Adipocyte (in vitro differentiated cells): Measurements from ENCODE around the gene ABCD3.
"Not testable (repeated sequence)": the region's sequence is repeated elsewhere in the genome, so short reads cannot be mapped to it uniquely, and the experiment has no call there.

ENCODE experiments used
- DNase-seq: peaks from one replicate; pipeline ENCODE4 v3.0.0-alpha.2; 2015; ENCODE audit warnings: low read depth
- H3K27me3 ChIP-seq: replicated peaks from 2 replicates; pipeline ENCODE4 v1.7.0; 2013; ENCODE audit warnings: mild to moderate bottlenecking, low read length, moderate library complexity; ENCODE audit not compliant: control insufficient read depth, insufficient read depth
- H3K36me3 ChIP-seq: 2 replicates; pipeline ENCODE4 v1.7.0; 2013; ENCODE audit warnings: low read length, mild to moderate bottlenecking, moderate library complexity; ENCODE audit not compliant: control insufficient read depth, insufficient read depth, severe bottlenecking
- H3K4me1 ChIP-seq: 2 replicates; pipeline ENCODE4 v1.7.0; 2013; ENCODE audit warnings: mild to moderate bottlenecking, low read length, moderate library complexity; ENCODE audit not compliant: control insufficient read depth, insufficient read depth
- H3K4me3 ChIP-seq: 2 replicates; pipeline ENCODE4 v1.7.0; 2013; ENCODE audit warnings: mild to moderate bottlenecking, low read length, moderate library complexity
- H3K9ac ChIP-seq: 2 replicates; pipeline ENCODE4 v1.7.0; 2013; ENCODE audit warnings: mild to moderate bottlenecking, low read length, moderate library complexity
- H3K9me3 ChIP-seq: 2 replicates; pipeline ENCODE4 v1.7.0; 2013; ENCODE audit warnings: mild to moderate bottlenecking, low read length, moderate library complexity; ENCODE audit not compliant: control insufficient read depth

Gene ABCD3

DNA sequence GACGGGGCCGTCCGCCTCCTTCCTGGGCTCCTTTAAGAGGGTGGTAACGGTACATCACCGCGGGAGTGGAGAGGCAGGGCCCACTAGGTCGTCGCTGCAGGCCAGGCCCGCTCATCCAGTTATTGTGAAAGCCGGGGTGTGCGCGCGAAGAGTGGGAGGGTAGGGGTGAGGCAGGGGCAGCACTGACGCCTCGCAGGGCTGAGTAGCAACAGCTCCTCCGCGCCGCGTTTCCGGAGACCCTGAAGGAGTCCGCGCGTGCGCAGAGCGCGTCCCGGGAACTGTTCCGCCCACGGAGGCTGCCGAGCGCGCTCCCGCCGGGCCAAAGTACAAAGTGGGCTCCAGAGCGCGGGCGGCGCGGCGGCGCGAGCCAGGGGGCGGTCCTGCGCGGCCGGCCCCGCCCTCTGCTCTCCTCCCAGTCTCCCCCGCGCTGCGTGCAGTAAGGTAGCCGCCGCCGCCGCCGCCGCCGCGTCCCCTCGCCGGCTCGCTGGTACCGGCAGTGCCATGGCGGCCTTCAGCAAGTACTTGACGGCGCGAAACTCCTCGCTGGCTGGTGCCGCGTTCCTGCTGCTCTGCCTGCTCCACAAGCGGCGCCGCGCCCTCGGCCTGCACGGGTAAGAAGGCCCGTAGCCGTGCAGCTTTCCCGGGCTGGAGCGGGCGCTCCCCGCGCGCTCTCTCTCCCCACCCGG, at the start of gene ABCD3:
Gene ABCD3 (plus strand): TSS at position 412 of the 686 bp plus-strand sequence. CDS start 90 bp downstream, at position 502.
- H3K4me3 ChIP-seq = peak within 1 kb of the TSS; percentile 88

DNA sequence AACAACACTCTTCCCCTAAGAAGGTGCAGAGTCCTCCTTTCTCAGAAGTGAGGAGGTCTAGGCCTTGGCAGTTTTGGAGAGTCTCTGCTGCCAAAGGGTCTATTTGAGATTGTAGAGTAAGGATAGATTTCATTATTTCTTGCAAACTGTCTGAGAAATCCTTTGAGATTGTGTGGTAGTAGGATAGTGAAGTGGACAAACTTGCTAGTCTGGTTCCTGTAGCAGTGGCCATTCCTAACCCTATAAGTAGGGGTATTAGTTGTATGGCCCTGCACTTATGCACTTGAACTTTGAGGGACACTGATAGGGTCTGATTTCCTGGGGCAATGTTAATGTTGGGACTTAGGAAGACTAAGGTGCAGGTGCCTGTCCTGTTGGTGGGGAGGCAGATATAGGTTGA, 45.4 kb upstream of the ABCD3 start:
- H3K27me3 ChIP-seq = peaks cover 11% of the 10 kb centered on the region
- H3K36me3 ChIP-seq, H3K4me3 ChIP-seq, DNase-seq, H3K4me1 ChIP-seq, H3K9ac ChIP-seq: not testable (repeated sequence)
- peaks cover 12% of the 10 kb centered on the region for H3K9me3 ChIP-seq

More for the DNA sequence above, at the start of gene ABCD3:
- Histone ChIP-seq H3K9me3 (no peaks in the 10 kb centered on the region), H3K27me3 (no peaks in the 10 kb centered on the region), H3K36me3 (no peaks in the 10 kb centered on the region), H3K4me1 (peaks cover 31% of the 10 kb centered on the region), H3K9ac (peak within 1 kb of the TSS; percentile 94)
- DNase-seq = peak; percentile 100

DNA sequence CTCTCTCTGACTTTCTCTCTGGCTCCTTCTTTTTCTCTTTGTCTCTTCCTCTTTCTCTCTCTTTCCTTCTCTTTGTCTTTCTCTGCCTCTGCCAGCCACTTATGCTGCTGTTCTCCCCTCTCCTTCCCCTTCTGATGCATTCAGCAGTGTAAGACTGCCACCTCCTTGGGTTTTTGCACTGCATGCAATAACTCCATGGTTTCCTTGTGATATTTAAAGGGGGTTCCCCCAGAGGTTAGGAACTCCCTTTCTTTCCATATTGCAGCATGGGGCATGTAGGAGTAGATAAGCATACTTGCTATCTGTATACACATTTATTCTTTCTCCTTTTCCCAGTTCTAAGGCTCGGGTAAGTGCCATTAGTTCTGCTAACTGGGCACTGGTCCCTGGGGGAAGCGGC, 44.9 kb upstream of the ABCD3 start:
- not testable (repeated sequence) for H3K4me3 ChIP-seq, H3K9ac ChIP-seq, H3K36me3 ChIP-seq, DNase-seq, H3K4me1 ChIP-seq
- Histone ChIP-seq H3K27me3 (peaks cover 14% of the 10 kb centered on the region), H3K9me3 (peaks cover 12% of the 10 kb centered on the region)

DNA sequence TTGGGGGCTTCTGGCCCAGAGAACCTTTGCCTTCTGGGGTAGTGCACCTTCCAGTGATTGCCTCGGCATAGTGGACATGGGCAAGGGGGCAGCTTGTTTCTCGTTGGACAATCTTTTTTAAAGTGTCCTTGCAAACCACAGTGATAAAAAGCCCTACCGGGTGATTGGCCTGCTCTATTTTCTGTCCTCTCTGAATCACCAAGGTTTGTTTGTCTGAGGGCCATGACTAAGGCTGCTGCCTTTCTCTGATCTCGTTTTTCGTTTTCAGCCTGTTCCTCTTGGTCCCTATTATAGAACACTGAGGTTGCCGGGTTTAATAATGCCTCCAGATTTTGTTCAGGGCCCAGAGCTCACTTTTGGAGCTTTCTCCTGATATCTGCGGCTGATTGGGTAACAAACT, 42.5 kb upstream of the ABCD3 start:
- peaks cover 16% of the 10 kb centered on the region for H3K27me3 ChIP-seq
- H3K9ac ChIP-seq, DNase-seq, H3K9me3 ChIP-seq, H3K36me3 ChIP-seq, H3K4me1 ChIP-seq, H3K4me3 ChIP-seq: not testable (repeated sequence)

DNA sequence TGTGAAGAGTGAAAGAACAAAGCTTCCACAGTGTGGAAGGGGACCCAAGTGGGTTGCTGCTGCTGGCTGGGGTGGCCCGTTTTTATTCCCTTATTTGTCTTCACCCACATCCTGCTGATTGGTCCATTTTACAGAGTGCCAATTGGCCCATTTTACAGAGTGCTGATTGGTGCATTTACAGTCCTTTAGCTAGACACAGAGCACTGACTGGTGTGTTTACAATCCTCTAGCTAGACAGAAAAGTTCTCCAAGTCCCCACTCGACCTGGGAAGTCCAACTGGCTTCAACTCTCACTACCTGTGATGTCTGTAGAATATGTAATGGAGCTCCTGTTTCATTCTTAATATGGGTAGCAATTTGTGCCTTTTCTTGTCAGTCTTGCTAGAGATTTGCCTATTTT, 39.7 kb upstream of the ABCD3 start:
- not testable (repeated sequence) for H3K9ac ChIP-seq, DNase-seq, H3K4me3 ChIP-seq, H3K36me3 ChIP-seq, H3K4me1 ChIP-seq, H3K9me3 ChIP-seq
- H3K27me3 ChIP-seq = peaks cover 20% of the 10 kb centered on the region

DNA sequence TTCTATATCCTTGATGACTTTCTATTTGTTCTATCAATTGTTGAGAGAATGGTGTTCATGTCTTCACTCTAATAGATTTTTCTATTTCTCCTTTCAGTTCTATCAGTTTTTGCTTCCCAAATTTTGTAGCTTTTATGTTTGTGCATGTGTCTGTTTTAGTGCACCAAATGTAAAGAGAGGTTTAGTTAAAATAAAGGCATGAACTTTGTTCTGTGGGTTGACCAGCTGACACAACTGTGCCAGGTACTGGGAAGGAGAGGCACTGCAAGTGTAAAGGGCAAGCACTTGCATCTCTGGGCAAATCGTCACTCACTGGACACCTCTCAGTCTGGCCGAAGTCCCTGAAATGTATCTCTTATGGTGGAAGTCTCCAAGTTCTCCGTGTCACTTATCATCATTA, 38.6 kb upstream of the ABCD3 start:
- H3K27me3 ChIP-seq = peaks cover 17% of the 10 kb centered on the region
- no peak for DNase-seq
- no peak overlapping the region for H3K9ac ChIP-seq
- no peaks in the 10 kb centered on the region for H3K36me3 ChIP-seq
- H3K4me3 ChIP-seq = no peak overlapping the region
- no peaks in the 10 kb centered on the region for H3K9me3 ChIP-seq
- H3K4me1 ChIP-seq = peaks cover 5% of the 10 kb centered on the region

DNA sequence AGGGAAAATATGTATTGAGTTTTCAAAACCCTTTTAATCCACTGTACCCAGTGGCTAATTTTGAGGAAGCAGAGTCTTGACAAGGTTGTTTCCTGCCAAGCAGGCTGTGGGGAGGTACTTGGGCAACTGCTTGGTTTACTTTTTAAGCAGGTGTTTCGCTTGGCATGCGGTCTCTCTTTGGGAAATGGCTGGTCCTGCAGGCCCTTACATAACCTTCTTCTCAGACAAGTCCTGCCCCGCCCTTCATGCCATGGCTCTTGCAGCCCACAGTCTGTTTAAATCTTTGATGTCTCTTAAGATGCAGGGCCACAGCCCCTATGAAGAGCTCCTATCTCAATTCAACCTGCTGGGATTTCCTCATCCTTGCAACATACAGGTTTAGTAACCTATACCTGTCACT, 36.0 kb upstream of the ABCD3 start:
- H3K4me1 ChIP-seq = peaks cover 8% of the 10 kb centered on the region
- no peak overlapping the region for H3K4me3 ChIP-seq
- H3K9ac ChIP-seq = no peak overlapping the region
- H3K9me3 ChIP-seq = no peaks in the 10 kb centered on the region
- H3K36me3 ChIP-seq = no peaks in the 10 kb centered on the region
- DNase-seq = no peak
- peaks cover 14% of the 10 kb centered on the region for H3K27me3 ChIP-seq

DNA sequence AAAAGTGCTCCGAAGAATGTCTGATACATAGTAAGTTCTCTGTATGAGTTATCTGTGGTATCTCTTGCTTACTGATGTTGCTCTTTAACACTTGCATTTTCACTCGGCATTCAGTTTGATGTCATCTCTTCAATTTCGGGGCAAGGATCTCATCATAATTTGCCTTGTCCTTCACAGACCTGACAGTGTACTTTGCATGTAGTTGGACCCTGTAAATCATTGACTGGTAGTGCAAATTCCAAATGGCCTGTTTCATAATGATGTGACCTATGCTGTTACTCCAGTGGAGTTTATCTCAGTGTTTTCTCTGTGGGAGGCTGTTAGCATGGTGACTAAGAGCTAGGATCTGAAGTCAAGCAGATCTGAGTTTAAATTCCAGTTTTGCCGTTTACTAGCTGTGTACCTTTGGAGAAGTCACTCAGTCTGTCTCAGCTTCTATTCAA, 34.2 kb upstream of the ABCD3 start:
- H3K9me3 ChIP-seq = no peaks in the 10 kb centered on the region
- DNase-seq = peak; percentile 29
- peaks cover 9% of the 10 kb centered on the region for H3K27me3 ChIP-seq
- no peak overlapping the region for H3K9ac ChIP-seq
- H3K4me3 ChIP-seq = no peak overlapping the region
- H3K4me1 ChIP-seq = peaks cover 8% of the 10 kb centered on the region
- no peaks in the 10 kb centered on the region for H3K36me3 ChIP-seq

DNA sequence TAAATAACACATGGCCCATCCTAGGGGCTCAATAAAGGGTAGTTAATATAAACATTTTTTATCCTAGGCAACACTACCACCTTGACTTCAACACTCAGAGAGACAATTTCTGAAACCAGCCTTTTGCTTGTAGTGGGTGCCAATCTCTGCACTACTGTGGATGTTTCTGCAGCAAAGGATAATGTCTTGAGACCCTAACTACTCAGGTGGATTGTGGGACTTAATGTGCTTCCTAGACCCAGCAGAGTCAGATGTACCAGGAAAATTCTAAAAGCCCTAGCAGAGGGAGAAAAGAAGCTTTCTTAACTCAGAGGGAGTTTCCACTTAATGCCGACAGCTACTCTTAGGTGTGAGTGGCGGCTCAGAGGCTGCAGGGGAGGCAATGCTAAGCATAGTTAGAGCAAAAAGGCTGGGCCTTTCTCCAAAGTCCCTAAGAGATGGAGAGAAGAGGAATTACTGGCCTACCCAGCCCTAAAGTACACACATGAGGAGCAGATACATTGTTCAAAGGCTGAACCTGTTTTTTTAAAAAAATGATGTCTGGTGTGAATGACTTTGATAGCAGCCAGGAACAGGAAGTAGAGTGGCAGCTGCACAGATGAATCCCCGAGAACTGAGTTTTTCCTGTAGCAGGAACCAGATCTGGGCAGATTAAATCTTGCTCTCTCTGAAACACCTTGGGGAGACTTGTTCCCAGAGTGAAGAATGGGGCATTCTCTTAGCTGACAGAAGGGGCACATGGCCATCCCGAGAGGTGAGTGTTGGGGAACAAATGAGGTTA, 33.5 kb upstream of the ABCD3 start:
- Histone ChIP-seq H3K36me3 (no peaks in the 10 kb centered on the region), H3K27me3 (peaks cover 9% of the 10 kb centered on the region), H3K9me3 (peaks cover 5% of the 10 kb centered on the region), H3K9ac (no peak overlapping the region), H3K4me3 (no peak overlapping the region), H3K4me1 (peaks cover 8% of the 10 kb centered on the region)
- no peak for DNase-seq

DNA sequence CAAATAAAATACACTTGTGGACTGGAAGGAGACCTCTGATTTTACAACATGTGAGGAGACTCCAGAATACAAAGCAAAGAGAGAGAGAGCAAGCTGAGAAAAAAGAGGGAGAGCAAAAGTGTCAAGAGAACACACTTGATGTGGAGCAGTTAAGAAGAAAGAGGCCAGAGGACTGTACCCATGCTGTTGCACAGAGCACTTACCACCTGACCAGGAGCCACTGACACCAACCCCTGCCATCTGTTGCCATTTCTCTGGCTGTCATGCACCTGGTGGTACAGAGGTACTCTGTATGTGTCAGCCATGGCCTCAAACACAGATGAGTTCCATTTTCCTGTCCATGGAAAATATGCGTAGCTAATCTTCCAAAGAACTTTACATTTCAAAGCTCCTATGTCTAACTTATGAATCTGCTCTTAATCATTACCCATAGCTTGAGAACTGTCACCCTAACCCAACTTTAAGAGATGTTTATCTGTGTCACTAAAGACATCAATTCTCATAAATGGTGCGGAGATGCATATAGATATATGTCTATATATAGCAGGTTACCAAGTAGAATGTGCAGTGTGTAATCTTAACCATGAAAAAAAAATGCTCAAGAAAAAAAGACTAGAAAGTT, 32.8 kb upstream of the ABCD3 start:
- H3K4me1 ChIP-seq = peaks cover 8% of the 10 kb centered on the region
- H3K9me3 ChIP-seq = peaks cover 6% of the 10 kb centered on the region
- DNase-seq = no peak
- H3K4me3 ChIP-seq = no peak overlapping the region
- peaks cover 9% of the 10 kb centered on the region for H3K27me3 ChIP-seq
- H3K9ac ChIP-seq = no peak overlapping the region
- H3K36me3 ChIP-seq = no peaks in the 10 kb centered on the region

DNA sequence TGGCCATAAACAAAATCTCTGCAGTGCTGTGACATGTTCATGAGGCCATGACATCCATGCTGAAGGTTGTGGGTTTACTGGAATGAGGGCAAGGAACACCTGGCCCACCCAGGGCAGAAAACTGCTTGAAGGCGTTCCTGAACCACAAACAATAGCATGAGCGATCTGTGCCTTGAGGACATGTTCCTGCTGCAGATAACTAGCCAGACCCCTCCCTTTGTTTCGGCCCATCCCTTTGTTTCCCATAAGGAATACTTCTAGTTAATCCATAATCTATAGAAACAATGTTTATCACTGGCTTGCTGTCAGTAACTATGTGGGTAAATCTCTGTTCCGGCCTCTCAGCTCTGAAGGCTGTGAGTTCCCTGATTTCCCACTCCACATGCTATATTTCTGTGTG, 28.9 kb upstream of the ABCD3 start:
- no peak for DNase-seq
- H3K27me3 ChIP-seq = peaks cover 12% of the 10 kb centered on the region
- no peaks in the 10 kb centered on the region for H3K36me3 ChIP-seq
- no peak overlapping the region for H3K4me3 ChIP-seq
- H3K9ac ChIP-seq = no peak overlapping the region
- H3K4me1 ChIP-seq = peaks cover 6% of the 10 kb centered on the region
- H3K9me3 ChIP-seq = peaks cover 6% of the 10 kb centered on the region
